GM12878 (cell line): Measurements from ENCODE around the gene HDAC8. TPM values are rescaled to one million over a fixed set of nuclear protein-coding genes. Genes with fewer than 3 reads are reported as not detected.

Experiments used
- ATAC-seq: fragments of 200-7000 bp; cut with Tn5 transposase; 3 replicates; pipeline ENCODE4 v1.9.1; 2020; ENCODE audit warnings: mild to moderate bottlenecking, moderate library complexity
- BruUV-seq: library from RNA; stranded (reverse); fragments of 400-500 nt; replicated peaks from 2 replicates; lab custom pipeline; 2021; lab: Mats Ljungman, UMichigan
- CTCF ChIA-PET: fragments of 300-600 bp; sonication (Branson Sonifier 250); formaldehyde crosslinking; extraction: SDS; loops from one replicate; lab custom pipeline; 2021; ENCODE audit warnings: inconsistent platforms; lab: Yijun Ruan, JAX
- POLR2A ChIA-PET: fragments of 350-600 bp; formaldehyde crosslinking; extraction: SDS; loops from one replicate; lab custom pipeline; 2021; ENCODE audit warnings: inconsistent platforms; lab: Charles Lee
- RAD21 ChIA-PET: fragments of 300-600 bp; sonication (Branson Sonifier 250); formaldehyde crosslinking; loops from one replicate; lab custom pipeline; 2023; ENCODE audit warnings: antibody characterized with exemption; ENCODE audit not compliant: unreplicated experiment; lab: Charles Lee
- SMC1A ChIA-PET: fragments of 300-600 bp; sonication (Branson Sonifier 250); formaldehyde crosslinking; loops from one replicate; lab custom pipeline; 2023; ENCODE audit not compliant: unreplicated experiment, uncharacterized antibody; lab: Charles Lee
- DNase-seq: peaks from one replicate; pipeline ENCODE4 v3.0.0-alpha.2; 2011; ENCODE audit warnings: low read depth, low spot score
- FAIRE-seq: peaks from 3 replicates; lab custom pipeline; 2011; peaks lifted over from hg19 to GRCh38; lab: Jason Lieb, UNC
- H2AFZ ChIP-seq: 2 replicates; pipeline ENCODE4 v1.6.0; 2011; ENCODE audit warnings: low read depth, low read length, control low read depth; ENCODE audit not compliant: control insufficient read depth
- H3K27ac ChIP-seq: 2 replicates; pipeline ENCODE4 v1.5.1; 2011; ENCODE audit warnings: control low read depth; ENCODE audit not compliant: control insufficient read depth, insufficient read depth
- H3K27me3 ChIP-seq, 2 experiments: replicated peaks in 1 of 2; 2 replicates each; pipeline versions ENCODE4 v1.6.0 to v1.6.1; 2011; ENCODE audit warnings: low read length in 1 of 2; ENCODE audit not compliant: control insufficient read depth in 2 of 2, insufficient read depth in 2 of 2
- H3K36me3 ChIP-seq, 2 experiments: 2 replicates each; pipeline ENCODE4 v1.5.1; 2011; ENCODE audit warnings: low read length in 1 of 2; ENCODE audit not compliant: control insufficient read depth in 2 of 2, insufficient read depth in 2 of 2
- H3K4me1 ChIP-seq: 2 replicates; pipeline ENCODE4 v1.6.1; 2011; ENCODE audit warnings: mild to moderate bottlenecking, low read length, moderate library complexity, mixed read lengths; ENCODE audit not compliant: control insufficient read depth, insufficient read depth
- H3K4me2 ChIP-seq: 2 replicates; pipeline ENCODE4 v1.6.0; 2011; ENCODE audit warnings: control low read depth; ENCODE audit not compliant: control insufficient read depth, insufficient read depth
- H3K4me3 ChIP-seq: fragments of 200-600 bp; sonication (generic); 2 replicates; pipeline ENCODE4 v1.5.1; 2016
- H3K79me2 ChIP-seq: 2 replicates; pipeline ENCODE4 v1.6.0; 2011; ENCODE audit warnings: low read length; ENCODE audit not compliant: control insufficient read depth, insufficient read depth
- H3K9ac ChIP-seq: 2 replicates; pipeline ENCODE4 v1.8.0; 2011; ENCODE audit warnings: low read length, control low read depth, mixed read lengths; ENCODE audit not compliant: control insufficient read depth, insufficient read depth
- H3K9me3 ChIP-seq: replicated peaks from 3 replicates; pipeline ENCODE4 v1.5.1; 2011; ENCODE audit warnings: mild to moderate bottlenecking, low read length; ENCODE audit not compliant: control insufficient read depth, insufficient read depth
- H4K20me1 ChIP-seq: 2 replicates; pipeline ENCODE4 v1.6.0; 2011; ENCODE audit not compliant: control insufficient read depth, insufficient read depth
- BACH1 ChIP-seq: fragments of 450-650 bp; IDR thresholded peaks from 2 replicates; pipeline ENCODE4 v1.6.1; 2017; ENCODE audit warnings: mild to moderate bottlenecking, borderline replicate concordance
- MYC ChIP-seq: IDR thresholded peaks from 2 replicates; pipeline ENCODE4 v1.6.1; 2011; ENCODE audit warnings: mild to moderate bottlenecking, low read length, moderate library complexity, inconsistent platforms; ENCODE audit not compliant: insufficient read depth, insufficient replicate concordance, insufficient read length, severe bottlenecking
- NFIC ChIP-seq: IDR thresholded peaks from 2 replicates; pipeline ENCODE4 v1.6.1; 2012; ENCODE audit warnings: low read depth, mild to moderate bottlenecking, inconsistent platforms, low read length, moderate library complexity
- PRDM15 ChIP-seq: fragments of 450-650 bp; formaldehyde crosslinking; IDR thresholded peaks from 2 replicates; pipeline ENCODE4 v1.4.0; 2020; ENCODE audit warnings: mild to moderate bottlenecking, moderate library complexity
- SP1 ChIP-seq: IDR thresholded peaks from one replicate; pipeline ENCODE4 v1.6.1; 2011; ENCODE audit warnings: low read depth, low read length
- TAF1 ChIP-seq: IDR thresholded peaks from 2 replicates; pipeline ENCODE4 v1.6.1; 2011; ENCODE audit warnings: mild to moderate bottlenecking, low read depth, low read length, borderline replicate concordance
- YY1 ChIP-seq: IDR thresholded peaks from 2 replicates; pipeline ENCODE4 v1.6.1; 2011; ENCODE audit warnings: low read depth, mild to moderate bottlenecking, low read length
- WGBS: methylation state at CpG from one replicate; pipeline ENCODE4 v1.1.6; 2016; ENCODE audit warnings: low lambda C conversion rate; ENCODE audit not compliant: insufficient replicate concordance, insufficient coverage; ENCODE audit errors: missing lambda C conversion rate; 5-methylcytosine and 5-hydroxymethylcytosine counted together
- in situ Hi-C: fragments of 300-500 bp; cut with MboI; formaldehyde crosslinking; loops from 9 replicates; pipeline ENCODE4 v1.14.3; 2018; ENCODE audit warnings: mixed read lengths
- intact Hi-C: fragments of 100-400 bp; cut with micrococcal nuclease; formaldehyde crosslinking; loops from one replicate; pipeline ENCODE4 v1.14.2; 2022; ENCODE audit not compliant: unreplicated experiment
- polyA plus RNA-seq, 11 experiments: library from polyadenylated mRNA; depleted of rRNA in 4 of 11; unstranded in 6 of 11; stranded (reverse) in 5 of 11; fragments of >200 nt; fragmentation: Nextera tagmentation in 4 of 11; fragmentation: Illumina TruSeq in 1 of 11; extraction: Ambion mirVana in 4 of 11; extraction: Trizol in 1 of 11; gene quantifications; 1 replicate in 1 of 11; 2 replicates in 10 of 11; pipeline versions ENCODE4 v1.2.1 to v1.2.3, GENCODE V29; 2011 to 2016; ENCODE audit warnings: inconsistent platforms in 2 of 11, missing spikeins in 2 of 11, low read depth in 1 of 11
- total RNA-seq, 4 experiments: library from RNA; depleted of rRNA in 3 of 4; stranded (reverse); fragments of >200 nt in 3 of 4; fragmentation: Illumina TruSeq in 1 of 4; extraction: Trizol in 1 of 4; gene quantifications; 2 replicates each; pipeline versions ENCODE4 v1.2.1 to v1.2.3, GENCODE V29; 2013 to 2021

HDAC8 gene
- total and polyA plus RNA-seq, 10 of the 15 experiments (the other 5 are each of a cell fraction or from before 2014, with no cell fraction given), result 18.1 to 34.7 (median 29.1) TPM

GRCh38 chrX:72308566-72309296 lies 263.9 kb downstream of the HDAC8 start:
- TF ChIP-seq TAF1, result no peak
- TF ChIP-seq YY1, result peak; percentile 61
- peak; percentile 91 for TF ChIP-seq SP1
- H3K27me3 ChIP-seq, result peaks cover 7 to 28% of the 10 kb centered on the region in 2 experiments
- ATAC-seq (peak; percentile 45), FAIRE-seq (no peak), DNase-seq (no peak)
- ChIA-PET SMC1A (no interaction called here), CTCF (no interaction called here), POLR2A (no interaction called here), RAD21 (interaction anchor here (0.8 kb wide), 1 partner anchor 232 kb away, joined by 3 read pairs; no protein-coding TSS in a partner anchor)
- H3K4me2 ChIP-seq, result peak overlapping the region; percentile 66
- no peak overlapping the region for H3K27ac ChIP-seq
- H3K4me3 ChIP-seq, result no peak overlapping the region
- intact Hi-C loops (no loop called here), in situ Hi-C loops (no loop called here)
- no peaks in the 10 kb centered on the region for H4K20me1 ChIP-seq
- BruUV-seq, result no TSS peak
- no peaks in the 10 kb centered on the region for H3K4me1 ChIP-seq
- no peak overlapping the region for H2AFZ ChIP-seq
- WGBS, result 2% methylated on average over 24 of the region's 24 CpGs
- H3K9ac ChIP-seq, result no peak overlapping the region
- no peaks in the 10 kb centered on the region for H3K79me2 ChIP-seq
- H3K36me3 ChIP-seq, result no peaks in the 10 kb centered on the region
- H3K9me3 ChIP-seq, result no peaks in the 10 kb centered on the region; the same call in 1 of the 3 replicates

GRCh38 chrX:72308209-72308565 lies 264.5 kb downstream of the HDAC8 start:
- BruUV-seq, result no TSS peak

More at GRCh38 chrX:72308209-72308565, 264.5 kb downstream of the HDAC8 start:
- POLR2A ChIA-PET, result no interaction called here
- intact Hi-C loops, result no loop called here
- SMC1A ChIA-PET, result no interaction called here
- DNase-seq, result no peak
- H3K36me3 ChIP-seq, result no peaks in the 10 kb centered on the region
- no peak for ATAC-seq
- TF ChIP-seq BACH1 (no peak), PRDM15 (no peak), NFIC (no peak), MYC (no peak)
- TF ChIP-seq, all 136 proteins: peak for 0
- ChIA-PET RAD21 (no interaction called here), CTCF (no interaction called here)
- H2AFZ ChIP-seq, result no peak overlapping the region
- no peaks in the 10 kb centered on the region for H3K4me1 ChIP-seq
- 31% methylated on average over 11 of the region's 11 CpGs for WGBS
- H3K9ac ChIP-seq, result no peak overlapping the region
- no peak overlapping the region for H3K4me3 ChIP-seq
- H3K27ac ChIP-seq, result no peak overlapping the region
- H3K9me3 ChIP-seq, result no peaks in the 10 kb centered on the region; the same call in 1 of the 3 replicates
- in situ Hi-C loops, result no loop called here
- FAIRE-seq, result no peak
- H4K20me1 ChIP-seq, result no peaks in the 10 kb centered on the region
- H3K4me2 ChIP-seq, result peak overlapping the region; percentile 30; the same call in 1 of the 2 replicates
- H3K79me2 ChIP-seq, result no peaks in the 10 kb centered on the region
- H3K27me3 ChIP-seq, result peaks cover 7 to 26% of the 10 kb centered on the region in 2 experiments
